A549 (cell line): ENCODE results near the gene ARHGEF16. TPM values are rescaled to one million over a fixed set of nuclear protein-coding genes. Genes with fewer than 3 reads are reported as not detected.

Source experiments
- ATAC-seq, 2 experiments: fragments of 200-7000 bp in 1 of 2; fragments of >200 bp in 1 of 2; cut with Nextera tagmentation in 1 of 2; cut with Tn5 transposase in 1 of 2; 3 replicates each; pipeline versions ENCODE4 v1.8.0 to v1.9.1; 2018 to 2020; ENCODE audit warnings: mild to moderate bottlenecking in 1 of 2, moderate library complexity in 1 of 2
- CTCF ChIA-PET: fragments of 300-600 bp; sonication (Branson Sonifier 250); formaldehyde crosslinking; extraction: SDS; loops from one replicate; lab custom pipeline; 2021; ENCODE audit warnings: antibody characterized with exemption, inconsistent platforms; lab: Yijun Ruan, JAX
- POLR2A ChIA-PET: fragments of 350-600 bp; formaldehyde crosslinking; extraction: SDS; loops from one replicate; lab custom pipeline; 2021; ENCODE audit warnings: antibody characterized with exemption, inconsistent platforms; lab: Yijun Ruan, JAX
- DNase-seq, 2 experiments: peaks; one replicate each; pipeline versions ENCODE4 v3.0.0 to v3.0.0-alpha.2; 2011 to 2016; ENCODE audit warnings: low read depth in 1 of 2, low spot score in 1 of 2
- FAIRE-seq: peaks from 2 replicates; lab custom pipeline; 2011; peaks lifted over from hg19 to GRCh38; lab: Jason Lieb, UNC
- H3K27ac ChIP-seq, 2 experiments: fragments of >200 bp; sonication (Bioruptor Twin); formaldehyde crosslinking; 3 replicates each; pipeline ENCODE4 v1.5.1; 2016 to 2017
- H3K4me1 ChIP-seq: fragments of >200 bp; sonication (Bioruptor Twin); formaldehyde crosslinking; 3 replicates; pipeline ENCODE4 v1.6.1; 2016
- H3K4me2 ChIP-seq: fragments of >200 bp; sonication (Bioruptor Twin); formaldehyde crosslinking; 3 replicates; pipeline ENCODE4 v1.6.1; 2016
- H3K4me3 ChIP-seq: fragments of >200 bp; sonication (Bioruptor Twin); formaldehyde crosslinking; 3 replicates; pipeline ENCODE4 v1.5.1; 2016
- H3K9me3 ChIP-seq: fragments of >200 bp; sonication (Bioruptor Twin); formaldehyde crosslinking; 3 replicates; pipeline ENCODE4 v1.6.1; 2016
- CBX2 ChIP-seq: fragments of 200-600 bp; sonication (generic); IDR thresholded peaks from 2 replicates; pipeline ENCODE4 v1.6.1; 2016; ENCODE audit warnings: low read depth, mild to moderate bottlenecking, borderline replicate concordance
- EHF ChIP-seq: fragments of 250-450 bp; sonication (Bioruptor Pico); IDR thresholded peaks from 2 replicates; pipeline ENCODE4 v1.5.0; 2020; ENCODE audit warnings: mild to moderate bottlenecking
- EHMT2 ChIP-seq: fragments of 200-600 bp; sonication (generic); IDR thresholded peaks from 2 replicates; pipeline ENCODE4 v1.6.1; 2016; ENCODE audit warnings: antibody characterized with exemption, low read depth, mild to moderate bottlenecking, moderate library complexity
- FOXS1 ChIP-seq: fragments of 250-450 bp; sonication (Bioruptor Pico); IDR thresholded peaks from 2 replicates; pipeline ENCODE4 v1.5.0; 2020; ENCODE audit warnings: mild to moderate bottlenecking, moderate library complexity
- HDAC2 ChIP-seq: fragments of 200-600 bp; sonication (generic); IDR thresholded peaks from 2 replicates; pipeline ENCODE4 v1.6.1; 2016
- HEYL ChIP-seq: fragments of 250-450 bp; sonication (Bioruptor Pico); IDR thresholded peaks from 2 replicates; pipeline ENCODE4 v1.8.0; 2021; ENCODE audit warnings: mild to moderate bottlenecking, moderate library complexity
- JUN ChIP-seq, 2 experiments: fragments of >200 bp; sonication (Bioruptor Twin); formaldehyde crosslinking; IDR thresholded peaks; 2 replicates in 1 of 2; 3 replicates in 1 of 2; pipeline ENCODE4 v1.6.1; 2016 to 2017
- JUNB ChIP-seq: fragments of >200 bp; sonication (Bioruptor Twin); formaldehyde crosslinking; IDR thresholded peaks from 2 replicates; pipeline ENCODE4 v1.6.1; 2016
- KDM1A ChIP-seq: fragments of 200-600 bp; sonication (generic); IDR thresholded peaks from 2 replicates; pipeline ENCODE4 v1.6.1; 2016; ENCODE audit warnings: low read depth, mild to moderate bottlenecking
- KDM5A ChIP-seq: fragments of 200-600 bp; sonication (generic); IDR thresholded peaks from 2 replicates; pipeline ENCODE4 v1.6.1; 2016; ENCODE audit warnings: antibody characterized with exemption, mild to moderate bottlenecking
- MAFK ChIP-seq: fragments of 450-650 bp; IDR thresholded peaks from 2 replicates; pipeline ENCODE4 v1.6.1; 2014; ENCODE audit not compliant: partially characterized antibody
- PHF8 ChIP-seq: fragments of 200-600 bp; sonication (generic); IDR thresholded peaks from 2 replicates; pipeline ENCODE4 v1.6.1; 2016; ENCODE audit warnings: low read depth, mild to moderate bottlenecking, antibody characterized with exemption, moderate library complexity, borderline replicate concordance
- RARB ChIP-seq: fragments of 250-450 bp; sonication (Bioruptor Pico); IDR thresholded peaks from 2 replicates; pipeline ENCODE4 v1.8.0; 2021; ENCODE audit warnings: mild to moderate bottlenecking, moderate library complexity
- RFX5 ChIP-seq: fragments of 450-650 bp; IDR thresholded peaks from 2 replicates; pipeline ENCODE4 v1.7.1; 2014; ENCODE audit warnings: antibody characterized with exemption, mild to moderate bottlenecking, moderate library complexity
- SREBF2 ChIP-seq: fragments of 450-650 bp; IDR thresholded peaks from 2 replicates; pipeline ENCODE4 v1.6.1; 2014; ENCODE audit warnings: mild to moderate bottlenecking, moderate library complexity
- TP53 ChIP-seq: fragments of 250-450 bp; sonication (Bioruptor Pico); IDR thresholded peaks from 2 replicates; pipeline ENCODE4 v1.5.0; 2021; ENCODE audit warnings: mild to moderate bottlenecking, moderate library complexity
- ZFP36 ChIP-seq: fragments of 450-650 bp; IDR thresholded peaks from 2 replicates; pipeline ENCODE4 v1.6.1; 2014; ENCODE audit warnings: borderline replicate concordance; ENCODE audit not compliant: partially characterized antibody
- WGBS: methylation state at CpG from one replicate; pipeline ENCODE4 v1.1.6; 2017; ENCODE audit errors: missing lambda C conversion rate; 5-methylcytosine and 5-hydroxymethylcytosine counted together
- polyA plus RNA-seq, 4 experiments: library from polyadenylated mRNA; depleted of rRNA in 3 of 4; stranded (reverse); fragments of >200 nt; fragmentation: RNase III in 1 of 4; extraction: RNeasy Plus Mini Kit Qiagen cat#74134 plus additional on column Dnase treatment in 1 of 4; gene quantifications; 2 replicates in 3 of 4; 3 replicates in 1 of 4; pipeline ENCODE4 v1.2.3, GENCODE V29; 2011 to 2017
- TF ChIP-seq, protein P1 (sequence below): fragments of 150-350 bp; IDR thresholded peaks from 2 replicates; pipeline ENCODE4 v1.6.1; 2014; ENCODE audit warnings: low read depth, mild to moderate bottlenecking, low read length
- TF ChIP-seq, protein P2 (sequence below): fragments of 250-450 bp; sonication (Bioruptor Pico); IDR thresholded peaks from 2 replicates; pipeline ENCODE4 v1.5.0; 2020; ENCODE audit warnings: low read depth, mild to moderate bottlenecking, moderate library complexity
- TF ChIP-seq, protein P3 (sequence below): IDR thresholded peaks from 2 replicates; pipeline ENCODE4 v1.6.1; 2012
- TF ChIP-seq, protein P4 (sequence below): fragments of >200 bp; sonication (Bioruptor Twin); formaldehyde crosslinking; IDR thresholded peaks from 2 replicates; pipeline ENCODE4 v1.6.1; 2016
- TF ChIP-seq, protein P5 (sequence below): fragments of 450-650 bp; IDR thresholded peaks from 2 replicates; pipeline ENCODE4 v1.6.1; 2014; ENCODE audit warnings: antibody characterized with exemption

ARHGEF16 gene
- polyA plus RNA-seq, 2 of the 4 experiments (the other 2 are of a cell fraction) = 1.4 to 3.2 TPM

DNA sequence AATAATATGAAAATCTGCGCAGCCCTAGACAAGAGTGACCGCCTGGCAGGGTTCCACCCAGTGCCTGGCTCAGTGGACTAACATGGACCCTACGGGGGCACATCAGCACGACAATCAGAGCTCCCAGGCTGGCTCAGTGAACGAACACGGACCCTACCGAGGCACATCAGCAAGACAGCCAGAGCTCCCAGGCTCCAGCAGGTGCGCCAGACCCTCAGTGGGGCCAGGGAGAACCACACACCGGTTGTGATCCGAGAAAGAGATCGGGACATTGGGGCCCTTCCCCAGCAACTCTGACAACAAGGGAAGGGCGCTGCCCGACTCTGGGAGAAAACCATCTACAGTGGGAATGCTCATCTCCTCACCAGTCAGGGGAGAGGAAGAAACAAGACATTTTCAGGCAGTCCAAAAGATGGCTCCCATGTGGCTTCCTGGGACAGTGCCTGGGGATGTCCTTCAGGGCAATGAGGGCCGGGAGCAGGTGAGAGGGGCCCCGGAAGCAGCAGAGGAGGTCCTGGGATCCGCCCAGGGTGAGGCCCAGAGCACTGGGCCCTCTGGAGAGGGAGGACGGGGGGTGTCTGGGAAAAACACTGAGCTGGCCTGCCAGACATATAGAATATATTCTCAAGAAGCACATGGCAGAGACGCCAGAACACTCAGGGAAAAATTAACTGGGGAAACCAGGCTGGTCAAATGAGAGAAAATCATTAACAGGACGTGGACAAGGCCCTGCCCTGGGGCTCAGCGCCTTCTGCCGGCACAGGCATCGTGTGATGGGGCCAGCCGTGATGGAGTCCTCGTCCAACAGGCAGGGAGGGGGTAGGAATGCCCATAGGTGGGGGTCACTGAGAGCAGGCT lies 4.8 kb downstream of the ARHGEF16 start:
- TF ChIP-seq MAFK (no peak), ZFP36 (no peak), CBX2 (no peak), JUNB (no peak), JUN (IDR thresholded peaks at IDR 0.05) (no peak), SREBF2 (no peak), KDM1A (no peak), HEYL (CRISPR knock-in tag) (no peak), EHF (CRISPR knock-in tag) (no peak), HDAC2 (no peak)
- TF ChIP-seq, protein P1, sequence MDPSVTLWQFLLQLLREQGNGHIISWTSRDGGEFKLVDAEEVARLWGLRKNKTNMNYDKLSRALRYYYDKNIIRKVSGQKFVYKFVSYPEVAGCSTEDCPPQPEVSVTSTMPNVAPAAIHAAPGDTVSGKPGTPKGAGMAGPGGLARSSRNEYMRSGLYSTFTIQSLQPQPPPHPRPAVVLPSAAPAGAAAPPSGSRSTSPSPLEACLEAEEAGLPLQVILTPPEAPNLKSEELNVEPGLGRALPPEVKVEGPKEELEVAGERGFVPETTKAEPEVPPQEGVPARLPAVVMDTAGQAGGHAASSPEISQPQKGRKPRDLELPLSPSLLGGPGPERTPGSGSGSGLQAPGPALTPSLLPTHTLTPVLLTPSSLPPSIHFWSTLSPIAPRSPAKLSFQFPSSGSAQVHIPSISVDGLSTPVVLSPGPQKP = no peak
- TF ChIP-seq, protein P2, sequence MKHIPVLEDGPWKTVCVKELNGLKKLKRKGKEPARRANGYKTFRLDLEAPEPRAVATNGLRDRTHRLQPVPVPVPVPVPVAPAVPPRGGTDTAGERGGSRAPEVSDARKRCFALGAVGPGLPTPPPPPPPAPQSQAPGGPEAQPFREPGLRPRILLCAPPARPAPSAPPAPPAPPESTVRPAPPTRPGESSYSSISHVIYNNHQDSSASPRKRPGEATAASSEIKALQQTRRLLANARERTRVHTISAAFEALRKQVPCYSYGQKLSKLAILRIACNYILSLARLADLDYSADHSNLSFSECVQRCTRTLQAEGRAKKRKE (CRISPR knock-in tag) = no peak
- TF ChIP-seq, protein P3, sequence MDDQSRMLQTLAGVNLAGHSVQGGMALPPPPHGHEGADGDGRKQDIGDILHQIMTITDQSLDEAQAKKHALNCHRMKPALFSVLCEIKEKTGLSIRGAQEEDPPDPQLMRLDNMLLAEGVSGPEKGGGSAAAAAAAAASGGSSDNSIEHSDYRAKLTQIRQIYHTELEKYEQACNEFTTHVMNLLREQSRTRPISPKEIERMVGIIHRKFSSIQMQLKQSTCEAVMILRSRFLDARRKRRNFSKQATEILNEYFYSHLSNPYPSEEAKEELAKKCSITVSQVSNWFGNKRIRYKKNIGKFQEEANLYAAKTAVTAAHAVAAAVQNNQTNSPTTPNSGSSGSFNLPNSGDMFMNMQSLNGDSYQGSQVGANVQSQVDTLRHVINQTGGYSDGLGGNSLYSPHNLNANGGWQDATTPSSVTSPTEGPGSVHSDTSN = no peak
- TF ChIP-seq, all 56 proteins: peak for 0
- CTCF ChIA-PET = interaction anchor here (1.0 to 1.4 kb wide), 3 partner anchors 13 to 161 kb away, joined by 3 to 5 read pairs (median 3); no protein-coding TSS in a partner anchor
- Histone ChIP-seq H3K9me3 (no peaks in the 10 kb centered on the region), H3K4me2 (no peak overlapping the region), H3K4me3 (no peak overlapping the region), H3K27ac (no peak overlapping the region; a peak in 1 of 6 replicates), H3K4me1 (peaks cover 3% of the 10 kb centered on the region; the same call in 1 of the 3 replicates)
- WGBS = 85% methylated on average over 21 of the region's 24 CpGs
- POLR2A ChIA-PET = no interaction called here
- FAIRE-seq = no peak
- DNase-seq = no peak
- no peak for ATAC-seq

DNA sequence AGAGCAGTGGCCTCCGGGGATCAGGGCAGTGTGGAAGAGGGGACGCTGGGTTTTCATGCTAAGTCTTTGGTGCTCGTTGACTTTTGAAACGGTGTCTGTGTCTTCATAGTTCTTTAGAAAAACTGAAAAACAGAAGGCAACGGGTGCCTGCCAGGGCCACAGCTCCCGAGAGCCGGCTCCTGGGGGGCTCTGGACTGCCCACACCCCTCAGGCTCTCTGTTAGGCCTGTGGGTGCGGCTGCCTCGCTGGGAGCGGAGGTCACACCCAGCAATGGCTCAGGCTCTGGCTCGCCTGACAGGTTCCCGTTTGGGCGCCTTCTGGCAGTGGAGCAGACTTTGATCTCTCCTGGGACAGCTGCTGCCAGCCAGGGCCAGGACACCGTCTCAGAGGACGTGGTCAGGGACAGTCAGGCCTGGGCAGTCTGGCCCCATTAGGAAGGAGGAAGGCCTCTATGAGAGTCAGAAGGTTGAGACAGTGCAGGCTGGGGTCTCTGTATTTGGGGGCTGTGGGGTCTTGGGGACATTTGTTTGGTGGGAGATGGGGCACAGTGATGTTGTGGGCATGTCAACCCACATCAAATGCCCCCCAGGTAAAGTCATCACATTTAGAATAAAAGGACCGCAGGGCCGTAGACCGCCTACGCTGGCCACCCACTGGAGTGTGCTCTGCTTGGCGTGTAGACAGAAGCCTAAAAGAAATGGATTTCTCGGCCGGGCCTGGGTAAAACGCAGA lies 5.6 kb downstream of the ARHGEF16 start:
- H3K4me1 ChIP-seq = peaks cover 3% of the 10 kb centered on the region; the same call in 1 of the 3 replicates
- no peaks in the 10 kb centered on the region for H3K9me3 ChIP-seq
- DNase-seq (no peak), ATAC-seq (no peak), FAIRE-seq (no peak)
- H3K4me3 ChIP-seq = no peak overlapping the region
- CTCF ChIA-PET = no interaction called here
- POLR2A ChIA-PET = no interaction called here
- TF ChIP-seq, protein P2 (CRISPR knock-in tag) = no peak
- TF ChIP-seq PHF8 (no peak), KDM5A (no peak), TP53 (CRISPR knock-in tag) (no peak), CBX2 (no peak), FOXS1 (CRISPR knock-in tag) (no peak), RARB (no peak), RFX5 (no peak), EHMT2 (no peak)
- TF ChIP-seq, protein P4, sequence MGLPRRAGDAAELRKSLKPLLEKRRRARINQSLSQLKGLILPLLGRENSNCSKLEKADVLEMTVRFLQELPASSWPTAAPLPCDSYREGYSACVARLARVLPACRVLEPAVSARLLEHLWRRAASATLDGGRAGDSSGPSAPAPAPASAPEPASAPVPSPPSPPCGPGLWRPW = no peak
- TF ChIP-seq, protein P5, sequence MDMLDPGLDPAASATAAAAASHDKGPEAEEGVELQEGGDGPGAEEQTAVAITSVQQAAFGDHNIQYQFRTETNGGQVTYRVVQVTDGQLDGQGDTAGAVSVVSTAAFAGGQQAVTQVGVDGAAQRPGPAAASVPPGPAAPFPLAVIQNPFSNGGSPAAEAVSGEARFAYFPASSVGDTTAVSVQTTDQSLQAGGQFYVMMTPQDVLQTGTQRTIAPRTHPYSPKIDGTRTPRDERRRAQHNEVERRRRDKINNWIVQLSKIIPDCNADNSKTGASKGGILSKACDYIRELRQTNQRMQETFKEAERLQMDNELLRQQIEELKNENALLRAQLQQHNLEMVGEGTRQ = no peak
- 84% methylated on average over 12 of the region's 23 CpGs for WGBS
- H3K4me2 ChIP-seq = no peak overlapping the region
- peak overlapping the region in 1 of 2 experiments; percentile 21; a peak in 2 of 6 replicates for H3K27ac ChIP-seq
